GM10847 (cell line): ENCODE measurements around the gene CCDC192.

ENCODE experiments used
- POLR2A ChIP-seq: IDR thresholded peaks from 2 replicates; pipeline ENCODE4 v1.6.1; 2011; ENCODE audit not compliant: insufficient read length; ENCODE audit errors: extremely low read depth

CCDC192 gene

GRCh38 chr5:127970081-127970480 lies 266.9 kb downstream of the CCDC192 start:
- no peak for TF ChIP-seq POLR2A

GRCh38 chr5:127970854-127971425 lies 267.7 kb downstream of the CCDC192 start:
- no peak for TF ChIP-seq POLR2A

GRCh38 chr5:127975961-127976360 lies 272.8 kb downstream of the CCDC192 start:
- TF ChIP-seq POLR2A, result no peak

GRCh38 chr5:127976525-127976924 lies 273.3 kb downstream of the CCDC192 start:
- TF ChIP-seq POLR2A, result no peak

- TF ChIP-seq POLR2A, result no peak
These were observed 274.0 kb downstream of the CCDC192 start for GRCh38 chr5:127976991-127977717.

- no peak for TF ChIP-seq POLR2A
These were observed 275.6 kb downstream of the CCDC192 start for GRCh38 chr5:127978738-127979300.

- no peak for TF ChIP-seq POLR2A
These were observed 276.3 kb downstream of the CCDC192 start for GRCh38 chr5:127979475-127979874.

GRCh38 chr5:127980843-127981242 lies 277.7 kb downstream of the CCDC192 start:
- no peak for TF ChIP-seq POLR2A

- no peak for TF ChIP-seq POLR2A
These were observed 278.3 kb downstream of the CCDC192 start for GRCh38 chr5:127981498-127981897.

GRCh38 chr5:127985811-127986325 lies 282.7 kb downstream of the CCDC192 start:
- TF ChIP-seq POLR2A, result no peak

GRCh38 chr5:127987354-127988145 lies 284.4 kb downstream of the CCDC192 start:
- no peak for TF ChIP-seq POLR2A

GRCh38 chr5:127988146-127988760 lies 285.1 kb downstream of the CCDC192 start:
- no peak for TF ChIP-seq POLR2A
